ENCODE data around the gene FOS. TPM values are rescaled to one million over a fixed set of nuclear protein-coding genes. Genes with fewer than 3 reads are reported as not detected.

Gene FOS
- total and polyA plus RNA-seq, 2 experiments from 2014 or later = 47.3 to 54.8 TPM

GRCh38 chr14:75320196-75320595 lies 41.6 kb downstream of the FOS start:
- DNase-seq (ENCODE audit: low spot score) = no peak
- no peaks in the 10 kb centered on the region for H3K27me3 ChIP-seq (ENCODE audit: insufficient read depth)
- H3K4me3 ChIP-seq = no peak overlapping the region
- H3K36me3 ChIP-seq (ENCODE audit: insufficient read depth) = no peaks in the 10 kb centered on the region
- no peaks in the 10 kb centered on the region for H3F3A ChIP-seq (replicated peaks; ENCODE audit: low read depth)
- H3K9me2 ChIP-seq (ENCODE audit: insufficient read depth) = no peaks in the 10 kb centered on the region
- H2AFZ ChIP-seq = no peak overlapping the region
- Mint-ChIP-seq H3K4me3 (no peak overlapping the region), H3K9me3 (no peaks in the 10 kb centered on the region), H3K27ac (no peak overlapping the region), H3K4me1 (peaks cover 8% of the 10 kb centered on the region; the same call in 2 of the 3 replicates), H3K36me3 (ENCODE audit: low read depth) (no peaks in the 10 kb centered on the region), H3K27me3 (ENCODE audit: insufficient read depth, low read depth, poor library complexity) (peaks cover 9% of the 10 kb centered on the region)
- TF ChIP-seq, protein P1, sequence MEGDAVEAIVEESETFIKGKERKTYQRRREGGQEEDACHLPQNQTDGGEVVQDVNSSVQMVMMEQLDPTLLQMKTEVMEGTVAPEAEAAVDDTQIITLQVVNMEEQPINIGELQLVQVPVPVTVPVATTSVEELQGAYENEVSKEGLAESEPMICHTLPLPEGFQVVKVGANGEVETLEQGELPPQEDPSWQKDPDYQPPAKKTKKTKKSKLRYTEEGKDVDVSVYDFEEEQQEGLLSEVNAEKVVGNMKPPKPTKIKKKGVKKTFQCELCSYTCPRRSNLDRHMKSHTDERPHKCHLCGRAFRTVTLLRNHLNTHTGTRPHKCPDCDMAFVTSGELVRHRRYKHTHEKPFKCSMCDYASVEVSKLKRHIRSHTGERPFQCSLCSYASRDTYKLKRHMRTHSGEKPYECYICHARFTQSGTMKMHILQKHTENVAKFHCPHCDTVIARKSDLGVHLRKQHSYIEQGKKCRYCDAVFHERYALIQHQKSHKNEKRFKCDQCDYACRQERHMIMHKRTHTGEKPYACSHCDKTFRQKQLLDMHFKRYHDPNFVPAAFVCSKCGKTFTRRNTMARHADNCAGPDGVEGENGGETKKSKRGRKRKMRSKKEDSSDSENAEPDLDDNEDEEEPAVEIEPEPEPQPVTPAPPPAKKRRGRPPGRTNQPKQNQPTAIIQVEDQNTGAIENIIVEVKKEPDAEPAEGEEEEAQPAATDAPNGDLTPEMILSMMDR (conservative IDR thresholded peaks at IDR 0.05; ENCODE audit: low read depth in 2 of 2) = no peak
- TF ChIP-seq, protein P2, sequence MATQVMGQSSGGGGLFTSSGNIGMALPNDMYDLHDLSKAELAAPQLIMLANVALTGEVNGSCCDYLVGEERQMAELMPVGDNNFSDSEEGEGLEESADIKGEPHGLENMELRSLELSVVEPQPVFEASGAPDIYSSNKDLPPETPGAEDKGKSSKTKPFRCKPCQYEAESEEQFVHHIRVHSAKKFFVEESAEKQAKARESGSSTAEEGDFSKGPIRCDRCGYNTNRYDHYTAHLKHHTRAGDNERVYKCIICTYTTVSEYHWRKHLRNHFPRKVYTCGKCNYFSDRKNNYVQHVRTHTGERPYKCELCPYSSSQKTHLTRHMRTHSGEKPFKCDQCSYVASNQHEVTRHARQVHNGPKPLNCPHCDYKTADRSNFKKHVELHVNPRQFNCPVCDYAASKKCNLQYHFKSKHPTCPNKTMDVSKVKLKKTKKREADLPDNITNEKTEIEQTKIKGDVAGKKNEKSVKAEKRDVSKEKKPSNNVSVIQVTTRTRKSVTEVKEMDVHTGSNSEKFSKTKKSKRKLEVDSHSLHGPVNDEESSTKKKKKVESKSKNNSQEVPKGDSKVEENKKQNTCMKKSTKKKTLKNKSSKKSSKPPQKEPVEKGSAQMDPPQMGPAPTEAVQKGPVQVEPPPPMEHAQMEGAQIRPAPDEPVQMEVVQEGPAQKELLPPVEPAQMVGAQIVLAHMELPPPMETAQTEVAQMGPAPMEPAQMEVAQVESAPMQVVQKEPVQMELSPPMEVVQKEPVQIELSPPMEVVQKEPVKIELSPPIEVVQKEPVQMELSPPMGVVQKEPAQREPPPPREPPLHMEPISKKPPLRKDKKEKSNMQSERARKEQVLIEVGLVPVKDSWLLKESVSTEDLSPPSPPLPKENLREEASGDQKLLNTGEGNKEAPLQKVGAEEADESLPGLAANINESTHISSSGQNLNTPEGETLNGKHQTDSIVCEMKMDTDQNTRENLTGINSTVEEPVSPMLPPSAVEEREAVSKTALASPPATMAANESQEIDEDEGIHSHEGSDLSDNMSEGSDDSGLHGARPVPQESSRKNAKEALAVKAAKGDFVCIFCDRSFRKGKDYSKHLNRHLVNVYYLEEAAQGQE (IDR thresholded peaks at IDR 0.05; ENCODE audit: unreplicated experiment) = no peak
- TF ChIP-seq STAT1 (IDR thresholded peaks at IDR 0.05; ENCODE audit: unreplicated experiment) (no peak), ZNF331 (CRISPR knock-in tag; IDR thresholded peaks at IDR 0.05; ENCODE audit: low read depth) (no peak)
- no peaks in the 10 kb centered on the region for H3K4me1 ChIP-seq (ENCODE audit: insufficient read depth)
- H3K4me2 ChIP-seq = no peak overlapping the region
- H3K79me2 ChIP-seq (replicated peaks; ENCODE audit: insufficient read depth) = no peaks in the 10 kb centered on the region
- H4K20me1 ChIP-seq (replicated peaks; ENCODE audit: insufficient read depth) = no peaks in the 10 kb centered on the region
- no peak overlapping the region for H3K27ac ChIP-seq (ENCODE audit: low read depth)
- ATAC-seq = no peak

DNA sequence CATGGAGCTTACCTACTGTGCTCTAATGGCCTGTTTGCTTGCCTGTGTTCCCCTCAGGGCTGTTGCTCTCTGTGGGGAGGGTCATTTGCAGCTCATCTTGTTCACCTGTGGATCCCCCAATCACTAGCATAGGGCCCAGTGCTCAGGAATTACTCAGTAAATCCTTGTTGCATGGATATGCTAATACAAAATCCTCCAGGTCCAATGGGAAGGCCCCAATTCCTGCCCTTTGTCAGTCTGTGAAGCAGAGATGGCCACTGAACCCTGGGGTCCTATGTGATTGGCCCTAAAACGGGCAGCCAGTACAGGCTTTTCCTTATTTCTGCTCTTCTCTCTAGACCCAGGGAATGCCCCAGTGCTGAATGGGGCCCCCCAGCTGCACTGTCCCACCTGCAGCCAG lies 44.1 kb downstream of the FOS start:
- Histone ChIP-seq H3K79me2 (replicated peaks; ENCODE audit: insufficient read depth) (no peaks in the 10 kb centered on the region), H4K20me1 (replicated peaks; ENCODE audit: insufficient read depth) (no peaks in the 10 kb centered on the region), H3K27ac (ENCODE audit: low read depth) (no peak overlapping the region), H3K9me2 (ENCODE audit: insufficient read depth) (no peaks in the 10 kb centered on the region), H3K27me3 (ENCODE audit: insufficient read depth) (no peaks in the 10 kb centered on the region), H3F3A (replicated peaks; ENCODE audit: low read depth) (no peaks in the 10 kb centered on the region), H3K36me3 (ENCODE audit: insufficient read depth) (no peaks in the 10 kb centered on the region), H3K4me2 (no peak overlapping the region), H2AFZ (peak overlapping the region; percentile 89; the same call in 1 of the 2 replicates), H3K4me1 (ENCODE audit: insufficient read depth) (no peaks in the 10 kb centered on the region), H3K4me3 (no peak overlapping the region)
- DNase-seq (ENCODE audit: low spot score) (peak; percentile 53), ATAC-seq (peak; percentile 91)
- H3K27ac Mint-ChIP-seq = no peak overlapping the region
- H3K4me1 Mint-ChIP-seq = peaks cover 8% of the 10 kb centered on the region; the same call in 2 of the 3 replicates
- H3K4me3 Mint-ChIP-seq = no peak overlapping the region
- H3K9me3 Mint-ChIP-seq = no peaks in the 10 kb centered on the region
- no peaks in the 10 kb centered on the region for H3K36me3 Mint-ChIP-seq (ENCODE audit: low read depth)
- H3K27me3 Mint-ChIP-seq (ENCODE audit: insufficient read depth, low read depth, poor library complexity) = peaks cover 7% of the 10 kb centered on the region
- TF ChIP-seq, protein P3, sequence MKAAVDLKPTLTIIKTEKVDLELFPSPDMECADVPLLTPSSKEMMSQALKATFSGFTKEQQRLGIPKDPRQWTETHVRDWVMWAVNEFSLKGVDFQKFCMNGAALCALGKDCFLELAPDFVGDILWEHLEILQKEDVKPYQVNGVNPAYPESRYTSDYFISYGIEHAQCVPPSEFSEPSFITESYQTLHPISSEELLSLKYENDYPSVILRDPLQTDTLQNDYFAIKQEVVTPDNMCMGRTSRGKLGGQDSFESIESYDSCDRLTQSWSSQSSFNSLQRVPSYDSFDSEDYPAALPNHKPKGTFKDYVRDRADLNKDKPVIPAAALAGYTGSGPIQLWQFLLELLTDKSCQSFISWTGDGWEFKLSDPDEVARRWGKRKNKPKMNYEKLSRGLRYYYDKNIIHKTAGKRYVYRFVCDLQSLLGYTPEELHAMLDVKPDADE (IDR thresholded peaks at IDR 0.05) = no peak
- TF ChIP-seq, protein P1 (conservative IDR thresholded peaks at IDR 0.05; ENCODE audit: low read depth in 2 of 2) = no peak
- no peak for TF ChIP-seq ZNF331 (CRISPR knock-in tag; IDR thresholded peaks at IDR 0.05; ENCODE audit: low read depth)
- TF ChIP-seq STAT1 (IDR thresholded peaks at IDR 0.05; ENCODE audit: unreplicated experiment) = no peak
- no peak for TF ChIP-seq EZH2 (IDR thresholded peaks at IDR 0.05; ENCODE audit: low read depth, unreplicated experiment)
- TF ChIP-seq JUNB (IDR thresholded peaks at IDR 0.05; ENCODE audit: unreplicated experiment) = no peak

All from GM23338 (cell line).